Stomach (tissue), 9 donors: ENCODE results near the gene WNT9A. TPM values are rescaled to one million over a fixed set of nuclear protein-coding genes. Genes with fewer than 3 reads are reported as not detected.

ENCODE experiments used
- DNase-seq, 2 donors: peaks; one replicate each; pipeline versions ENCODE4 v3.0.0 to v3.0.0-alpha.2; 2013 to 2019
- H3K27ac ChIP-seq, 5 donors: fragments of 200-600 bp in 4 of 5; sonication (generic) in 4 of 5; one replicate each; pipeline ENCODE4 v1.5.1; 2013 to 2019; ENCODE audit warnings: mild to moderate bottlenecking in 1 of 5, moderate library complexity in 1 of 5
- H3K27me3 ChIP-seq, 3 donors: fragments of 200-600 bp; sonication (generic); one replicate each; pipeline ENCODE4 v1.5.1; 2017 to 2019; ENCODE audit warnings: mixed run types in 1 of 3
- H3K36me3 ChIP-seq, 4 donors: fragments of 200-600 bp; sonication (generic); 1 replicate in 3 of 4; 2 replicates in 1 of 4; pipeline ENCODE4 v1.5.1; 2016 to 2019
- H3K4me1 ChIP-seq, 4 donors: fragments of 200-600 bp; sonication (generic); one replicate each; pipeline ENCODE4 v1.5.1; 2016 to 2019
- H3K4me3 ChIP-seq, 4 donors: fragments of 200-600 bp; sonication (generic) in 3 of 4; one replicate each; pipeline ENCODE4 v1.5.1; 2016 to 2019; ENCODE audit warnings: mild to moderate bottlenecking in 1 of 4
- H3K9me3 ChIP-seq, 4 donors: fragments of 200-600 bp; sonication (generic); one replicate each; pipeline ENCODE4 v1.5.1; 2016 to 2019
- EP300 ChIP-seq: sonication (generic); formaldehyde crosslinking; IDR thresholded peaks from one replicate; pipeline ENCODE4 v1.6.1; 2017; ENCODE audit warnings: antibody characterized with exemption
- POLR2A ChIP-seq, 4 donors: fragments of 450-650 bp; IDR thresholded peaks; one replicate each; pipeline ENCODE4 v1.6.1; 2016; ENCODE audit warnings: antibody characterized with exemption in 4 of 4, control low read depth in 2 of 4, mild to moderate bottlenecking in 1 of 4, moderate library complexity in 1 of 4
- POLR2AphosphoS5 ChIP-seq, 3 donors: sonication (generic); formaldehyde crosslinking; IDR thresholded peaks; one replicate each; pipeline ENCODE4 v1.6.1; 2016; ENCODE audit warnings: antibody characterized with exemption in 3 of 3
- WGBS, 5 donors: extraction: QIAGEN DNeasy Blood & Tissue Kit in 3 of 5; methylation state at CpG; one replicate each; pipeline versions ENCODE4 v1.1.5 to v1.1.7; 2013 to 2018; 5-methylcytosine and 5-hydroxymethylcytosine counted together
- intact Hi-C: fragments of 100-400 bp; cut with DNase I; formaldehyde crosslinking; loops from one replicate; pipeline ENCODE4 v1.15.1; 2023; ENCODE audit warnings: low total_unique reads
- polyA plus RNA-seq, 3 donors: library from polyadenylated mRNA; stranded (reverse); fragments of 200-250 nt; gene quantifications; one replicate each; pipeline ENCODE4 v1.2.3, GENCODE V29; 2013
- total RNA-seq, 5 donors: library from RNA; depleted of rRNA; stranded (reverse); fragments of >200 nt; gene quantifications; one replicate each; pipeline versions ENCODE4 v1.1.0 to v1.2.3, GENCODE V29; 2014 to 2016
- TF ChIP-seq, protein P1 (sequence below), 7 experiments: fragments of 450-650 bp in 4 of 7; fragments of 200-600 bp in 3 of 7; sonication (generic) in 3 of 7; IDR thresholded peaks; one replicate each; pipeline ENCODE4 v1.5.1; 2016 to 2019; ENCODE audit warnings: antibody characterized with exemption in 7 of 7, control low read depth in 2 of 7, mild to moderate bottlenecking in 1 of 7
- donor health status: healthy with polysubstance abuse.
- donor health status: Bipolar disorder and iron deficiency.
- donor health status: healthy.

The WNT9A gene
- total and polyA plus RNA-seq, 8 donors = 1.1 to 22.2 (median 3.0) TPM

DNA sequence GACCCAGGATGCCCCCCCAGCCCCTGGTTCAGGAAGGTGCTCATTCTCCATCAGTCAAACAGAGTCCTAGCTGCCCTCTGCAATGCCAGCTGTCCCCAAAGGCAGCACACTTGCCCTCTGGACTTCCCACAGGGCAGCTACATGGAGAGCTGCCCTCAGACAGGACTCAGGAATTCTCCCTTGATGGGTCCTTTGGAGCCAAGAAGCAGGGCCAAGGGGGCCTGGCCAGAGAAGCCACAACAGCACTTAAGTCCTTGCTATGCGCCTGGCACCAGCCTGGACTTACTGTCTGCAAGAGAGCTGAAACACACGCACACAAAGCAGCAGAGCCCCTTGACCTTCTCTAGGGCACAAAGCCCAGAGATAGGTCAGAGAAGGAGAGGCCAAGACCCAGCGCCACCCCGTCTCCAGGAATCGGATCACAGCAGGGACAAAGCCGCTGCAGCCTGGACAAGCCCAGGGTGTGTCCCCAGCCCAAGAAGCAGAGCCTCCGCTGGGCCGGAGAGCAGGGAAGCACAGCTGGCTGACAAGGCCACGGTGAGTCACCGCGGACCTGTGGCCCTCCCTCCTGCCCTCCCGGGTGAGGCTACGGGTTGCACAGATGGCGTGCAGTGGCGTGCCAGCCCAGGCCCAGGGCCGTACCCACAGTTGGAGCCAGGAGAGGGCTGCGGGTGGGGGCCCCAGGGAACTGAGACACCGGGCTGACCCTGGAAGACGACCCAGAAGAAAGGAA, 1.7 kb downstream of the WNT9A start:
- TF ChIP-seq POLR2AphosphoS5 (IDR thresholded peaks at IDR 0.05) (peak in 2 of 3 donors; percentile 45 to 52), POLR2A (IDR thresholded peaks at IDR 0.05) (no peak), EP300 (peak; percentile 16)
- TF ChIP-seq, protein P1, sequence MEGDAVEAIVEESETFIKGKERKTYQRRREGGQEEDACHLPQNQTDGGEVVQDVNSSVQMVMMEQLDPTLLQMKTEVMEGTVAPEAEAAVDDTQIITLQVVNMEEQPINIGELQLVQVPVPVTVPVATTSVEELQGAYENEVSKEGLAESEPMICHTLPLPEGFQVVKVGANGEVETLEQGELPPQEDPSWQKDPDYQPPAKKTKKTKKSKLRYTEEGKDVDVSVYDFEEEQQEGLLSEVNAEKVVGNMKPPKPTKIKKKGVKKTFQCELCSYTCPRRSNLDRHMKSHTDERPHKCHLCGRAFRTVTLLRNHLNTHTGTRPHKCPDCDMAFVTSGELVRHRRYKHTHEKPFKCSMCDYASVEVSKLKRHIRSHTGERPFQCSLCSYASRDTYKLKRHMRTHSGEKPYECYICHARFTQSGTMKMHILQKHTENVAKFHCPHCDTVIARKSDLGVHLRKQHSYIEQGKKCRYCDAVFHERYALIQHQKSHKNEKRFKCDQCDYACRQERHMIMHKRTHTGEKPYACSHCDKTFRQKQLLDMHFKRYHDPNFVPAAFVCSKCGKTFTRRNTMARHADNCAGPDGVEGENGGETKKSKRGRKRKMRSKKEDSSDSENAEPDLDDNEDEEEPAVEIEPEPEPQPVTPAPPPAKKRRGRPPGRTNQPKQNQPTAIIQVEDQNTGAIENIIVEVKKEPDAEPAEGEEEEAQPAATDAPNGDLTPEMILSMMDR (IDR thresholded peaks at IDR 0.05) = peak in 1 of 7 experiments; percentile 65
- peak overlapping the region; percentile 59 to 72 (median 64) for H3K4me3 ChIP-seq
- H3K4me1 ChIP-seq = peaks cover 43 to 68% (median 56%) of the 10 kb centered on the region in 4 donors
- peak overlapping the region; percentile 74 to 94 (median 81) for H3K27ac ChIP-seq
- no peaks in the 10 kb centered on the region for H3K36me3 ChIP-seq
- 5 to 20% (median 11%) methylated on average over 19 of the region's 19 CpGs for WGBS, 5 donors
- peaks cover 0 to 45% (median 24%) of the 10 kb centered on the region in 3 donors for H3K27me3 ChIP-seq
- H3K9me3 ChIP-seq = no peaks in the 10 kb centered on the region
- intact Hi-C loops = loop anchor here (5.0 to 10.0 kb wide), 2 partner anchors 184 to 461 kb away; no protein-coding TSS in a partner anchor
- DNase-seq = peak; percentile 86 to 89

DNA sequence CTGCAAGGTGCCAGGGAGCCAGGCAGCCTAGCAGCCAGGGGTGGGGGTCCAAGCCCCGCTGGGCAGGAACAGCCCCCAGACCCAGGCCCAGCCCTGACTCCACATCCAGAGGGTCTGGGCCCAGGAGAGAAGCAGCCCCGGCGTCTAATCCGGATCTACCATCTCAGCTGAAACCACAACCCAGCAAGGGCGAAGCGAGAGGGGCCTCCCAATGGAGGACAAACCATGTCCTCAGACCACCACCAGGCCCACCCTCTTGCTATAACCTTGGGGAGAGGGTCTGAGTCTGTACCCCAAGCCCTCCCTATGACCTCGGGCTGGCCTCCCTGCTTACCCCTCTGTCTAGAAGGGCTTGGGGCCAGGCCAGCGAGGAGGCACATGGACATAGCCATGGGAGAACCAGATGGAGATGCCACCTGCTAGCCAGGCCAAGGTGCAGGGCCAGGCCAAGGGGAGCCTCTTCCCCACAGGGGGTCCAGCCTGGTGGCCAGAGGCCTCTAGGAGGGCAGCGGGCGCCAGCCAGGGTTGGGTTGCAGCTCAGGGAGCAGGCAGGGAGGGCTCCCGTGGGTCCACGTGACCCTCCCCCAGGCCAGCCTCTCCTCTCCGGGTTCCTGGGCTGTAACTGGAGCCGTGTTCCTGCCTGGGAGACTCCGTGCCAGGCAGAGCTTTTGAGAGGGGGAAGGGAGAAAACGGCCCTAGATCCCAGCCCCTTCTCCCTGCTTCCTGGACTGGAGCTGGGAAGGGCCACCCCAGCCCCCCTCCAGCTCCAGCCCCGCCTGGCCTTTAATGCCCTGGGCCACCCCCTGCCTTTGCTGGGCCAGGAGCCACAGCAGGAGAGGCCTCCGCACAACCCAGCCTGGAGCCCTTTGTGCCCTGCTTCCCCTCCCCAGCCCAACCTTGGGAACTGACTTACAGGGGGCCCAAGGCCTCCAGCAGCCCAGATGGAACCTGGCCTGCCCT, 2.5 kb downstream of the WNT9A start:
- DNase-seq = peak; percentile 55 to 74
- intact Hi-C loops = loop anchor here (5.0 to 10.0 kb wide), 2 partner anchors 183 to 460 kb away; no protein-coding TSS in a partner anchor
- Histone ChIP-seq H3K27me3 (peaks cover 0 to 45% (median 24%) of the 10 kb centered on the region in 3 donors), H3K27ac (peak overlapping the region; percentile 74 to 94 (median 81)), H3K4me3 (peak overlapping the region in 3 of 4 donors; percentile 61 to 72 (median 68)), H3K9me3 (no peaks in the 10 kb centered on the region), H3K36me3 (no peaks in the 10 kb centered on the region), H3K4me1 (peaks cover 43 to 71% (median 57%) of the 10 kb centered on the region in 4 donors)
- TF ChIP-seq, protein P1 (IDR thresholded peaks at IDR 0.05) = no peak
- 51 to 65% (median 55%) methylated on average over 14 to 18 of the region's 18 CpGs for WGBS, 5 donors

DNA sequence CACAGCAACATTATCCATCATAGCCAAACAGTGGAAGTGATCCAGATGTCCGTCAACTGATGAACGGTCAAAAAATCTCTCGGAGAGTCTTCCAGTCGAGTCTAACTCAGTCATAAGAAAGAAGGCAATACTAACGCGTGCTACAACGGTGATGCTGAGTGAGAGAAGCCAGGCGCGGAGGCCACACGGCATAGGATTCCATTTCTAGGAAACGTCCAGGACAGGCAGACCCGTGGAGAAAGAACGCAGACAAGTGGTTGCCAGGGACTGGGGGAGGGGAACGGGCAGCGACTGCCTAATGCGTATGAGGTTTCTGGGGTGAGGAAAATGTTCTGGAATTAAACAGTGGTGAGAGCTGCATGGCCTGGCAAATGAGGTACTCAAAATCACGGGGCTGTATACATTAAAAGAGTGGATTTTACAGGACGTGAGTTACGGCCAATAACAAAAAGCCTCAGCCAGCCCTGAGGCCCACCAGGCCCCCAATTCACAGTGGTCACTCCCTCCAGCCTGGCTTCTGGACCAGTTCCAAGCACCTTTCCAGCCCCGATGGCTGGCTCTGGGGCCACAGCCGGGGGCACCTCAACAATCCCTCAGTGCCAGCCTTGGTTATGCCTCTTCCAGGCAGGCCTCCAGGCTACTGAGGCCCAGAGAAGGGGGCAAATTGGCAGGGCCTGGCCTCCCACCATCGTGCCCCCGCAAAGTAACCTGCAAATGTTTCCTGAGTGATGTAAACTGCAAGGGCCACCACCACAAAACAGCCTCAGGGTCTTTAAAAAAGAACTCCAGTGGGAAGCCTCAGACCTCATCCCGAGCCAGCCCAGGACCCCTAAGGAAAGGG, 3.4 kb downstream of the WNT9A start:
- Histone ChIP-seq H3K27ac (peak overlapping the region in 4 of 5 donors; percentile 81 to 94 (median 82)), H3K4me3 (peak overlapping the region in 1 of 4 donors; percentile 13), H3K4me1 (peaks cover 43 to 79% (median 61%) of the 10 kb centered on the region in 4 donors), H3K36me3 (no peaks in the 10 kb centered on the region), H3K9me3 (no peaks in the 10 kb centered on the region), H3K27me3 (peaks cover 0 to 36% (median 24%) of the 10 kb centered on the region in 3 donors)
- 75 to 90% (median 84%) methylated on average over 21 to 24 of the region's 24 CpGs for WGBS, 5 donors
- TF ChIP-seq EP300 (peak; percentile 98), POLR2AphosphoS5 (IDR thresholded peaks at IDR 0.05) (peak; percentile 43 to 96 (median 87)), POLR2A (IDR thresholded peaks at IDR 0.05) (no peak)
- intact Hi-C loops = loop anchor here (10.0 kb wide), 1 partner anchor 460 kb away; no protein-coding TSS in a partner anchor
- peak; percentile 22 to 85 for DNase-seq

DNA sequence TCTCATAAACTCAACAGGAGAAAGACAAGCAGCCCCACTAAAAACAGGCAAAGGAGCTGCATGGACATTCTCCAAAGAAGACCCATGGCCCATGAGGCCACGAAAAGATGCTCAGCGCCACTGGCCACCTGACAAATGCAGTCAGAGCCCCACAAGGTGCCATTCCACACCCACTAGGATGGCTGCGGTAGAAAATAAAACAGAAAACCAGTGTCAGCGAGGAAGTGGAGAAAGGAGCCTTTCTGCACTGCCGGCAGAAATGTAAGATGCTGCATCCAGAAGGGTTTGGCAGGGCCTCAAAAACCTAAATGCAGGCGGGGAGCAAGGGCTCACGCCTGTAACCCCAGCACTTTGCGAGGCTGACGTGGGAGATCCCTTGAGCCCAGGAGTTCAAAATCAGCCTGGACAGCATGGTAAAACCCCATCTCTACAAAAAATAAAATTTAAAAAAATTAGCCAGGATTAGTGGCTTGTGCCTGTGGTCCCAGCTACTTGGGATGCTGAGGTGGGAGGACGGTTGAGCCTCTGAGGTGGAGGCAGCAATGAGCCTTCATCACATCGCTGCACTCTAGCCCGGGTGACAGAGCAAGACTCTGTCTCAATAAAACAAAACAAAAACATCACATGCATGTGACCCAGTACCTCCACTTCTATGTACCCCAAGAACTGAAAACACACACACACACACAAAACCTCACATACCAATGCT, 4.2 kb downstream of the WNT9A start:
- Histone ChIP-seq H3K36me3 (no peaks in the 10 kb centered on the region), H3K27me3 (peaks cover 0 to 28% (median 19%) of the 10 kb centered on the region in 3 donors), H3K4me1 (peaks cover 36 to 72% (median 56%) of the 10 kb centered on the region in 4 donors), H3K4me3 (peak overlapping the region in 1 of 4 donors; percentile 13), H3K9me3 (no peaks in the 10 kb centered on the region), H3K27ac (peak overlapping the region in 3 of 5 donors; percentile 60 to 94 (median 83))
- intact Hi-C loops = loop anchor here (10.0 kb wide), 1 partner anchor 459 kb away; no protein-coding TSS in a partner anchor
- peak in 1 of 2 donors; percentile 30 for DNase-seq
- TF ChIP-seq POLR2AphosphoS5 (IDR thresholded peaks at IDR 0.05) (no peak), POLR2A (IDR thresholded peaks at IDR 0.05) (no peak), EP300 (no peak)
- TF ChIP-seq, protein P1 (IDR thresholded peaks at IDR 0.05) = no peak
- 83 to 94% (median 91%) methylated on average over 12 of the region's 12 CpGs for WGBS, 5 donors
